GM19193 (cell line): ENCODE results near the gene PLA2G4F.

Experiments used
- POLR2A ChIP-seq: IDR thresholded peaks from 4 replicates; pipeline ENCODE4 v1.6.1; 2011; ENCODE audit not compliant: insufficient read depth, insufficient read length; ENCODE audit errors: extremely low read depth

PLA2G4F gene

DNA sequence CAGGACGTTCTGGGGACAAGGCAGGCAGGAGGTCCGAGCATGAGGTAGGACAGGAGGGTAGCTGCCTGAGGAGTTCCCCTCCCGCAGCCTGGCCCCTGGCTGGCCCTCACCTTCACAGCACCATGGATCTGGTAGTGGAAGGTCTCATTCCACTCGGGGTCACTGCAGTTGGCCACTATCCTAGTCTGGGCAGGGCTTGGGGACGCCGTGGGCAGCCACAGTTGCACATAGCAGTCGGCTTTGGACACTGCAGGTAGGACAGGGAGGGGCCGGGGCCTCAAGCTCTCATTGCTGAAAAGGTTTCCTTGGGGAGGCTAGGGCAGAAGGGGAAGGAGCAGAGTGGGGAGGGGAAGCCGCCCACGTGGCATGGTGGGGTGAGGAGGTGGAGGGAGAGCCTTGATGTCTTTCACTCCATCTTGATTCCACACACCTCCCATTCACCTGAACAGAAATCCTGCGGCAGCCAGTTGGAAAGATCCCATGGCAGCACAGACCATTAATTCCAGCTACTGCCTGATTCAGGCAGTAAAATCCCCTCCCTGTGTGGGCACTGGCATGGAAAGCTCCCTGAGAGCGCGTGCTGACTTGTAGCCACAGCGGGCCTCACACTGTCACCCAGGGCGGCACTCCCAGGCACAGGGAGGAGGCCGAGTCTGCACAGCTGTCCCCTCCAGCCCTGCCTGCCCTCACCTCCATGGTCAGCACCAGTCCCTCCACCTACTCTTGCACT lies 2.1 kb downstream of the PLA2G4F start:
- TF ChIP-seq POLR2A: no peak

- TF ChIP-seq POLR2A: no peak
These were observed 2.6 kb downstream of the PLA2G4F start for GRCh38 chr15:42153874-42154211.

GRCh38 chr15:42152921-42153698 lies 3.3 kb downstream of the PLA2G4F start:
- TF ChIP-seq POLR2A: no peak

GRCh38 chr15:42152196-42152920 lies 4.1 kb downstream of the PLA2G4F start:
- TF ChIP-seq POLR2A: no peak

GRCh38 chr15:42151736-42152135 lies 4.7 kb downstream of the PLA2G4F start:
- TF ChIP-seq POLR2A: no peak

- TF ChIP-seq POLR2A: no peak
These were observed 5.3 kb downstream of the PLA2G4F start for GRCh38 chr15:42151141-42151561.

- no peak for TF ChIP-seq POLR2A
These were observed 6.0 kb downstream of the PLA2G4F start for GRCh38 chr15:42150219-42150970.

DNA sequence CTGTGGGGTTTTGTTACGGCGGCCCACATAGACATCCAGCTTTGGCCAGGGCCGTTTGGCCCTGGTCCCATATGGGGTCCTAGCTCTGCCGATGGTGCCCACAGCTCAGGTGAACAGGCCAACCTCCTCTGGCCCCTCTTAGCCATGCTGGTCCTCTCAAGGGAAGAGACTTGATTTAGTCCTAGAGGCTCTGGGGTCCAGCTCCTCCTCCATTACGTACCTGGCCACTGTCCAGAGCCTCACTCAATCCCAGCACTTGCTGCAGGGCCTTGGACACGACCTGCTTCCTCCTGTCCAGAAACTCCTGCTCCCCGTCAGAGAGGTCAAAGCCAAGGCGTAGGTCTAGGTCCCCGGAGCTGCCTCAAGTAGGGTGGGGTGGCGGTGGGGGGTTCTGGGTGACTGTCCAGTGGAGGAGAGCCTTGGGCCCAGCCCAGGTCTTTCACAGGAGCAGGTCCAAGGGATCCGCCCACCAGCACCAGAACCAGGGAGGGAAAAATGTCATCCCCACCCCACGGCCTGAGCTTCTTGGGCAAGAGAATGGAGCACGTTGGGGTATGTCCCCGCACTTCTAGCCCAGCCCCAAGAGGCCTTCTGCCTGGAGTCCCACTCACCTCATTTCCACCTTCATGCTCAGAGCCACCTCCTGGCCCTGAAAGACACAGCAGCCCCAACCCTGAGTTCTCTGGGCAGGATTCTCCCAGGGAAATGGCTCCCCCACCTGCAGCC lies 6.8 kb downstream of the PLA2G4F start:
- no peak for TF ChIP-seq POLR2A

- no peak for TF ChIP-seq POLR2A
These were observed 7.5 kb downstream of the PLA2G4F start for GRCh38 chr15:42148808-42149492.

DNA sequence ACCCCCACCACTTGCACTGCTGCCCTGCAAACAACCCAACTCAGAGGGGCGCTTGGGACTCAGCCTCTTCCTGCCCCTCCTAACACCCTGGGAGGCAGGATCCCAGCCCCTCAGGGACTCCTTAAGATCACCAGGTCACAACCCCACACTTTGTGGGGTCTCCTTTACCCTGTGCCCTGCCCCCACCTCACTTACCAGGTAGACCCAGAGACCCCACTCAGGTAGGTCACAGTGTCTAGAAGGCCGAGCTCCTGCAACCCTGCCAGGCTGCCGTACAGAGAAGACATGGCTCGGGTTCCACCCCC lies 9.1 kb downstream of the PLA2G4F start:
- TF ChIP-seq POLR2A: no peak

- no peak for TF ChIP-seq POLR2A
These were observed 9.6 kb downstream of the PLA2G4F start for GRCh38 chr15:42146551-42147430.

GRCh38 chr15:42145546-42146455 lies 10.6 kb downstream of the PLA2G4F start:
- no peak for TF ChIP-seq POLR2A
